ENCODE measurements around the gene MEGF11.

MEGF11 gene

GRCh38 chr15:65920121-65920520 lies 333.4 kb downstream of the MEGF11 start:
- DNase-seq (ENCODE audit: low read depth), result no peak
- H3K4me3 ChIP-seq (ENCODE audit: low read length), result no peak overlapping the region
- no peak for TF ChIP-seq CTCF (conservative IDR thresholded peaks at IDR 0.05; ENCODE audit: low read depth, low read length)

GRCh38 chr15:65919353-65919752 lies 334.2 kb downstream of the MEGF11 start:
- no peak overlapping the region for H3K4me3 ChIP-seq (ENCODE audit: low read length)
- no peak for DNase-seq (ENCODE audit: low read depth)
- no peak for TF ChIP-seq CTCF (conservative IDR thresholded peaks at IDR 0.05; ENCODE audit: low read depth, low read length)

GRCh38 chr15:65918945-65919344 lies 334.6 kb downstream of the MEGF11 start:
- DNase-seq (ENCODE audit: low read depth), result no peak
- TF ChIP-seq CTCF (conservative IDR thresholded peaks at IDR 0.05; ENCODE audit: low read depth, low read length), result no peak
- no peak overlapping the region for H3K4me3 ChIP-seq (ENCODE audit: low read length)

- no peak for DNase-seq (ENCODE audit: low read depth)
- no peak overlapping the region for H3K4me3 ChIP-seq (ENCODE audit: low read length)
- no peak for TF ChIP-seq CTCF (conservative IDR thresholded peaks at IDR 0.05; ENCODE audit: low read depth, low read length)
Observed at GRCh38 chr15:65918357-65918920, 335.1 kb downstream of the MEGF11 start.

GRCh38 chr15:65917936-65918335 lies 335.6 kb downstream of the MEGF11 start:
- TF ChIP-seq CTCF (conservative IDR thresholded peaks at IDR 0.05; ENCODE audit: low read depth, low read length), result no peak
- no peak for DNase-seq (ENCODE audit: low read depth)
- no peak overlapping the region for H3K4me3 ChIP-seq (ENCODE audit: low read length)

- DNase-seq (ENCODE audit: low read depth), result no peak
- no peak overlapping the region for H3K4me3 ChIP-seq (ENCODE audit: low read length)
- no peak for TF ChIP-seq CTCF (conservative IDR thresholded peaks at IDR 0.05; ENCODE audit: low read depth, low read length)
Observed at GRCh38 chr15:65917407-65917756, 336.2 kb downstream of the MEGF11 start.

GRCh38 chr15:65916664-65917406 lies 336.7 kb downstream of the MEGF11 start:
- peak; percentile 87 for TF ChIP-seq CTCF (conservative IDR thresholded peaks at IDR 0.05; ENCODE audit: low read depth, low read length)
- no peak overlapping the region for H3K4me3 ChIP-seq (ENCODE audit: low read length)
- DNase-seq (ENCODE audit: low read depth), result peak; percentile 32

Measured in retinal pigment epithelial cell (primary cell).